Colonic mucosa (tissue), 4 donors: Measurements from ENCODE around the gene ICA1L. TPM values are rescaled to one million over a fixed set of nuclear protein-coding genes. Genes with fewer than 3 reads are reported as not detected.

ENCODE experiments used
- DNase-seq: peaks from one replicate; pipeline ENCODE4 v3.0.0-alpha.2; 2020
- H3K27ac ChIP-seq: fragments of 200-600 bp; one replicate; pipeline ENCODE4 v1.8.0; 2021
- H3K27me3 ChIP-seq: fragments of 200-600 bp; one replicate; pipeline ENCODE4 v1.8.0; 2021
- H3K36me3 ChIP-seq: fragments of 200-600 bp; one replicate; pipeline ENCODE4 v1.8.0; 2021
- H3K4me1 ChIP-seq: fragments of 200-600 bp; one replicate; pipeline ENCODE4 v1.8.0; 2021; ENCODE audit warnings: mild to moderate bottlenecking
- H3K4me3 ChIP-seq: fragments of 200-600 bp; one replicate; pipeline ENCODE4 v1.8.0; 2021
- H3K9ac ChIP-seq, 2 donors: one replicate each; pipeline ENCODE4 v1.7.0; 2013; ENCODE audit warnings: control low read depth in 2 of 2, low read depth in 2 of 2, low read length in 2 of 2
- H3K9me3 ChIP-seq: fragments of 200-600 bp; one replicate; pipeline ENCODE4 v1.8.0; 2021
- intact Hi-C: fragments of 100-400 bp; cut with DNase I; formaldehyde crosslinking; loops from one replicate; pipeline ENCODE4 v1.14.1; 2022
- total RNA-seq, 2 donors: library from RNA; stranded (reverse); fragmentation: NEBNext Ultra II Directional in 1 of 2; extraction: Animal tissue kit (Norgen Biotek cat#: 25700) in 1 of 2; gene quantifications; one replicate each; pipeline ENCODE4 v1.2.1, GENCODE V29; 2021
- TF ChIP-seq, protein P1 (sequence below): fragments of 200-600 bp; IDR thresholded peaks from one replicate; pipeline ENCODE4 v1.8.0; 2022; ENCODE audit warnings: antibody characterized with exemption, mild to moderate bottlenecking
- donor health status: healthy.
- donor health status: DM: no; HTN: no; CAD: no.
- donor health status: DM: no; HTN: no; CAD: no.

ICA1L gene
- total RNA-seq, 2 donors from 2014 or later, result 0.54 to 1.8 TPM

DNA sequence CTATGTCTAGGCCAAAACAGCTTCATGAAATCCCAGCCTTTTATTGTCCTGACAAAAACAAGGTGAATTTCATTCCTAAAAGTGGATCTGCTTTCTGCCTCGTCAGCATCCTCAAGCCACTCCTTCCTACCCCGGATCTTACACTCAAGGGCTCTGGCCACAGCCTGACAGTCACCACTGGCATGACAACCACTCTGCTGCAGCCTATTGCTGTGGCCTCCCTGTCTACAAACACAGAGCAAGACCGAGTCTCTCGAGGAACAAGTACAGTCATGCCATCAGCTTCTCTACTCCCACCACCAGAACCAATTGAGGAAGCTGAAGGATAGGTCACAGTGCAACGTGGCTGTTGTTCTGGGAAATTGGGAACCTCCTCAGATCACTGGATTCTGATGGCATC is 106.1 kb downstream of the ICA1L start:
- H3K9ac ChIP-seq, result no peak overlapping the region
- no peaks in the 10 kb centered on the region for H3K4me1 ChIP-seq
- TF ChIP-seq, protein P1, sequence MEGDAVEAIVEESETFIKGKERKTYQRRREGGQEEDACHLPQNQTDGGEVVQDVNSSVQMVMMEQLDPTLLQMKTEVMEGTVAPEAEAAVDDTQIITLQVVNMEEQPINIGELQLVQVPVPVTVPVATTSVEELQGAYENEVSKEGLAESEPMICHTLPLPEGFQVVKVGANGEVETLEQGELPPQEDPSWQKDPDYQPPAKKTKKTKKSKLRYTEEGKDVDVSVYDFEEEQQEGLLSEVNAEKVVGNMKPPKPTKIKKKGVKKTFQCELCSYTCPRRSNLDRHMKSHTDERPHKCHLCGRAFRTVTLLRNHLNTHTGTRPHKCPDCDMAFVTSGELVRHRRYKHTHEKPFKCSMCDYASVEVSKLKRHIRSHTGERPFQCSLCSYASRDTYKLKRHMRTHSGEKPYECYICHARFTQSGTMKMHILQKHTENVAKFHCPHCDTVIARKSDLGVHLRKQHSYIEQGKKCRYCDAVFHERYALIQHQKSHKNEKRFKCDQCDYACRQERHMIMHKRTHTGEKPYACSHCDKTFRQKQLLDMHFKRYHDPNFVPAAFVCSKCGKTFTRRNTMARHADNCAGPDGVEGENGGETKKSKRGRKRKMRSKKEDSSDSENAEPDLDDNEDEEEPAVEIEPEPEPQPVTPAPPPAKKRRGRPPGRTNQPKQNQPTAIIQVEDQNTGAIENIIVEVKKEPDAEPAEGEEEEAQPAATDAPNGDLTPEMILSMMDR, result no peak
- H3K4me3 ChIP-seq, result no peak overlapping the region
- DNase-seq, result no peak
- intact Hi-C loops, result no loop called here
- H3K27ac ChIP-seq, result no peak overlapping the region
- no peaks in the 10 kb centered on the region for H3K36me3 ChIP-seq
- H3K27me3 ChIP-seq, result no peaks in the 10 kb centered on the region
- H3K9me3 ChIP-seq, result no peaks in the 10 kb centered on the region

- Histone ChIP-seq H3K9ac (no peak overlapping the region), H3K36me3 (no peaks in the 10 kb centered on the region), H3K4me1 (no peaks in the 10 kb centered on the region), H3K9me3 (no peaks in the 10 kb centered on the region), H3K4me3 (no peak overlapping the region), H3K27me3 (no peaks in the 10 kb centered on the region), H3K27ac (no peak overlapping the region)
- no peak for DNase-seq
- intact Hi-C loops, result no loop called here
- TF ChIP-seq, protein P1, result no peak
These were observed 106.6 kb downstream of the ICA1L start for GRCh38 chr2:202764991-202765390.

DNA sequence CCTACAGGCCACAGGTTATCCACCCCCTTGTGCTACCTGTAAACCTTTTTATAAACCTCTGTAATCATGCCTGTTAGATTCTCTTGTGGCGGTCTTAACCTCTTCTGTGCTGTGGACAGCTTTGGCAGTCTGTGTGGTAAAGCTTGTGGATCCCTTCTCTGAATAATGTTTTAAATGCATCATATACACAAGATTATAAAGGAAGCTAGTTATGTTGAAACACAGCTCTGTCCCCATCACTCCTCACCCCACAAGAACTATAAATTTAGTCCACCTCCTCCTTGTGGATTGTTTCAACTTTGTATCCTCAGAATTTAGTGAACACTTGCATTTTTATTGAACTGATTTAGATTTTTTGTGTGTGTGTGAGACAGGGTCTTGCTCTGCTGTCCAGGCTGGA is 107.7 kb downstream of the ICA1L start:
- H3K27me3 ChIP-seq, result no peaks in the 10 kb centered on the region
- H3K27ac ChIP-seq, result no peak overlapping the region
- H3K4me1 ChIP-seq, result no peaks in the 10 kb centered on the region
- intact Hi-C loops, result no loop called here
- DNase-seq, result no peak
- TF ChIP-seq, protein P1, result no peak
- H3K36me3 ChIP-seq, result no peaks in the 10 kb centered on the region
- H3K9me3 ChIP-seq, result no peaks in the 10 kb centered on the region
- H3K9ac ChIP-seq, result no peak overlapping the region
- H3K4me3 ChIP-seq, result no peak overlapping the region

GRCh38 chr2:202762556-202762955 is 109.0 kb downstream of the ICA1L start:
- Histone ChIP-seq H3K4me3 (no peak overlapping the region), H3K9me3 (no peaks in the 10 kb centered on the region), H3K27me3 (no peaks in the 10 kb centered on the region), H3K4me1 (no peaks in the 10 kb centered on the region), H3K27ac (no peak overlapping the region), H3K9ac (no peak overlapping the region), H3K36me3 (no peaks in the 10 kb centered on the region)
- TF ChIP-seq, protein P1, result no peak
- intact Hi-C loops, result no loop called here
- DNase-seq, result no peak

DNA sequence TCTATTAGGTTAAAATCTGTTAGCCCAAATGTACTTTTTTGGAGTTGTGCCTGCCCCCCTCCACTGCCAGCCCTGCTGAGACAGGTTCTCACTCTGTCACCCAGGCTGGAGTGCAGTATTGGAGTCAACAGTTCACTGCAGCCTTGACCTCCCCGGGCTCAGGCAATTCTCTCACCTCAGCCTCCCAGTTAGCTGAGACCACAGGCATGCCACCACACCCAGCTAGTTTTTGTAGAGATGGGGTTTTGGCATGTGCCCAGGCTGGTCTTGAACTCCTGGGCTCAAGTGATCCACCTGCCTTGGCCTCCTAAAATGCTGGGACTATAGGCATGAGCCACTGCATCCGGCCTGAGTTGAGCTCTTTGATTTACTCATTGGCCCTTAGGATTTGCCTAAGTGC is 110.7 kb downstream of the ICA1L start:
- no peak for DNase-seq
- intact Hi-C loops, result no loop called here

More for the DNA sequence above, 110.7 kb downstream of the ICA1L start:
- Histone ChIP-seq H3K27ac (no peak overlapping the region), H3K4me3 (no peak overlapping the region), H3K27me3 (no peaks in the 10 kb centered on the region), H3K9ac (no peak overlapping the region), H3K36me3 (no peaks in the 10 kb centered on the region), H3K4me1 (no peaks in the 10 kb centered on the region), H3K9me3 (no peaks in the 10 kb centered on the region)
- TF ChIP-seq, protein P1, result no peak
